ENCODE measurements around the gene PARP1. TPM values are rescaled to one million over a fixed set of nuclear protein-coding genes. Genes with fewer than 3 reads are reported as not detected.

The PARP1 gene
- total and polyA plus RNA-seq, 2 donors (not counting 1 experiment from before 2014, with no cell fraction given), result 118 to 180 TPM

- Histone ChIP-seq H3K4me3 (ENCODE audit: control extremely low read depth in 1 of 5, extremely low read depth in 1 of 5, insufficient read depth in 1 of 5, low read depth in 2 of 5, low read length in 4 of 5) (no peak overlapping the region), H2AFZ (ENCODE audit: insufficient read depth, low read depth, low read length, poor library complexity, severe bottlenecking) (no peak overlapping the region), H3K27me3 (replicated peaks in 1 of 4; ENCODE audit: control extremely low read depth in 1 of 4, control insufficient read depth in 3 of 4, insufficient read depth in 4 of 4, low read length in 3 of 4) (no peaks in the 10 kb centered on the region), H3K36me3 (replicated peaks in 1 of 2; ENCODE audit: control extremely low read depth in 1 of 2, control insufficient read depth in 1 of 2, extremely low read depth in 1 of 2, insufficient read depth in 2 of 2, low read length in 1 of 2) (peaks cover 5 to 72% of the 10 kb centered on the region in 2 experiments), H3K27ac (ENCODE audit: low read length in 2 of 2) (peak overlapping the region in 1 of 2 donors; percentile 81), H3K9ac (ENCODE audit: low read length) (no peak overlapping the region), H3K79me2 (ENCODE audit: control insufficient read depth, insufficient read depth, low read length) (peaks cover 13% of the 10 kb centered on the region), H4K20me1 (ENCODE audit: control insufficient read depth, insufficient read depth, low read length, poor library complexity, severe bottlenecking) (peaks cover 11% of the 10 kb centered on the region), H3K9me3 (ENCODE audit: control extremely low read depth in 1 of 3, control insufficient read depth in 2 of 3, insufficient read depth in 1 of 3, low read length in 2 of 3) (no peaks in the 10 kb centered on the region), H3K4me1 (ENCODE audit: control insufficient read depth in 2 of 2, insufficient read depth in 2 of 2, low read length in 2 of 2) (peaks cover 33 to 39% of the 10 kb centered on the region in 2 donors), H3K4me2 (replicated peaks; ENCODE audit: low read depth, low read length, poor library complexity, severe bottlenecking) (no peak overlapping the region)
- no peaks in the 10 kb centered on the region for H3K9me3 Mint-ChIP-seq (ENCODE audit: insufficient read depth)
- ChIA-PET POLR2A (no interaction called here), CTCF (interaction anchor here (1.1 to 2.3 kb wide), 2 partner anchors 36 to 246 kb away, joined by 4 to 7 read pairs; partner anchors contain the start of gene PARP1)
- intact Hi-C loops (cut with micrococcal nuclease), result loop anchor here (2.0 kb wide), 1 partner anchor 35 kb away; no protein-coding TSS in a partner anchor
- H3K27ac Mint-ChIP-seq, result peak overlapping the region; percentile 91
- TF ChIP-seq EZH2 (IDR thresholded peaks at IDR 0.05; ENCODE audit: borderline replicate concordance, insufficient read depth, low read depth, low read length, poor library complexity, severe bottlenecking) (no peak), CTCF (IDR thresholded peaks at IDR 0.05) (no peak)
- H3K4me1 Mint-ChIP-seq, result peaks cover 44% of the 10 kb centered on the region
- H3K27me3 Mint-ChIP-seq, result no peaks in the 10 kb centered on the region
- ATAC-seq (ENCODE audit: low read depth) (no peak), DNase-seq (no peak)
- no peak overlapping the region for H3K4me3 Mint-ChIP-seq
- WGBS (ENCODE audit: insufficient coverage), result 95% methylated on average over 10 of the region's 11 CpGs
Measured at GRCh38 chr1:226371866-226372490, 35.9 kb downstream of the PARP1 start.

GRCh38 chr1:226371027-226371694 is 36.7 kb downstream of the PARP1 start:
- Histone ChIP-seq H3K9ac (ENCODE audit: low read length) (no peak overlapping the region), H3K36me3 (replicated peaks in 1 of 2; ENCODE audit: control extremely low read depth in 1 of 2, control insufficient read depth in 1 of 2, extremely low read depth in 1 of 2, insufficient read depth in 2 of 2, low read length in 1 of 2) (peaks cover 7 to 72% of the 10 kb centered on the region in 2 experiments), H4K20me1 (ENCODE audit: control insufficient read depth, insufficient read depth, low read length, poor library complexity, severe bottlenecking) (peaks cover 11% of the 10 kb centered on the region), H3K9me3 (ENCODE audit: control extremely low read depth in 1 of 3, control insufficient read depth in 2 of 3, insufficient read depth in 1 of 3, low read length in 2 of 3) (no peaks in the 10 kb centered on the region), H3K4me1 (ENCODE audit: control insufficient read depth in 2 of 2, insufficient read depth in 2 of 2, low read length in 2 of 2) (peaks cover 33 to 39% of the 10 kb centered on the region in 2 donors), H3K27ac (ENCODE audit: low read length in 2 of 2) (peak overlapping the region; percentile 58 to 81), H3K4me3 (ENCODE audit: control extremely low read depth in 1 of 5, extremely low read depth in 1 of 5, insufficient read depth in 1 of 5, low read depth in 2 of 5, low read length in 4 of 5) (no peak overlapping the region), H3K4me2 (replicated peaks; ENCODE audit: low read depth, low read length, poor library complexity, severe bottlenecking) (peak overlapping the region; percentile 63), H3K27me3 (replicated peaks in 1 of 4; ENCODE audit: control extremely low read depth in 1 of 4, control insufficient read depth in 3 of 4, insufficient read depth in 4 of 4, low read length in 3 of 4) (no peaks in the 10 kb centered on the region), H2AFZ (ENCODE audit: insufficient read depth, low read depth, low read length, poor library complexity, severe bottlenecking) (no peak overlapping the region), H3K79me2 (ENCODE audit: control insufficient read depth, insufficient read depth, low read length) (peaks cover 21% of the 10 kb centered on the region)
- intact Hi-C loops (cut with micrococcal nuclease), result loop anchor here (2.0 kb wide), 1 partner anchor 36 kb away; no protein-coding TSS in a partner anchor
- TF ChIP-seq CTCF (IDR thresholded peaks at IDR 0.05) (no peak), EZH2 (IDR thresholded peaks at IDR 0.05; ENCODE audit: borderline replicate concordance, insufficient read depth, low read depth, low read length, poor library complexity, severe bottlenecking) (no peak)
- Mint-ChIP-seq H3K27me3 (no peaks in the 10 kb centered on the region), H3K4me1 (peaks cover 44% of the 10 kb centered on the region), H3K27ac (peak overlapping the region; percentile 91), H3K4me3 (peak overlapping the region; percentile 73), H3K9me3 (ENCODE audit: insufficient read depth) (no peaks in the 10 kb centered on the region)
- DNase-seq, result no peak
- ChIA-PET POLR2A (no interaction called here), CTCF (interaction anchor here (1.0 to 2.3 kb wide), 3 partner anchors 37 to 246 kb away, joined by 4 to 7 read pairs (median 5); partner anchors contain the start of gene PARP1)
- peak; percentile 42 for ATAC-seq (ENCODE audit: low read depth)
- 4% methylated on average over 5 of the region's 6 CpGs for WGBS (ENCODE audit: insufficient coverage)
